Measurements from ENCODE around the gene MAMLD1.

Gene MAMLD1

DNA sequence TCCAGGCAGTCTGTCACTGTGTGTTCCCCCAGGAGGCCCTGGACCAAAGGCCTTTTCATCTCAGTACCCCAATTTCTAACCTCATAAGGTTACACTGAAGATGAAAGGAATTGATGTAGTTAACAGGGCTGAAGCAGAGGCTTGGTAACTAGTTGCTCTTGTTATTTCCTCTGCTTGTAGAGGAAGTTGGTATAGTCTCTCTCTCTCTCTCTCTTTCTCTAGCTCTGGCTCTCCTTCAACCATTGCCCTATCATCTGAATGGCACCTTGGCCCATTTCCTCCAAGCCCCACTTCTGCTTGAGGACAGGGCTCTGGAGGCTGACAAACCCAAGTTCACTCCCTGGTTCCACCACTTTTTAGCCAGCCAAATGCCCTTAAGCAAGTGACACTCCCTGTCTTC is 96.1 kb downstream of the MAMLD1 start:
- DNase-seq (ENCODE audit: low spot score): no peak

DNA sequence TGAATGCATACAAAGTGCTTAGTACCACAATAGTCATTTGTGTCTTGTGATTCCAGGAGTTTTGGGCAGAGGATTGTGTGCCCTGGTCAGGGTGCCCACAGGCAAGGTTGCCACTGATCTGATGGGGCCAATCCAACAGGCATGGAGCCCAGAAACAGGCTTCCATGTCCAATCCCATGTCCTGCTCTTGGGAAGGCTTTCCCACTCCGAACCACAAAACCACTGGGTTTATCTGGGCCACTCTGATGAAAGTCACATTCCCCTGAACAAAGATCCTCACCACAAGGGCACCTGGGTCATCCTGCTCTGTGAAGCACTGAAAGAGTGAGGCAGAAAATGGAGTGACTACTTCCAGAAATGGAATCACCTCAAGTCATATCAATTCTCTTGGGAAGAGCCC is 96.9 kb downstream of the MAMLD1 start:
- DNase-seq (ENCODE audit: low spot score): no peak

DNA sequence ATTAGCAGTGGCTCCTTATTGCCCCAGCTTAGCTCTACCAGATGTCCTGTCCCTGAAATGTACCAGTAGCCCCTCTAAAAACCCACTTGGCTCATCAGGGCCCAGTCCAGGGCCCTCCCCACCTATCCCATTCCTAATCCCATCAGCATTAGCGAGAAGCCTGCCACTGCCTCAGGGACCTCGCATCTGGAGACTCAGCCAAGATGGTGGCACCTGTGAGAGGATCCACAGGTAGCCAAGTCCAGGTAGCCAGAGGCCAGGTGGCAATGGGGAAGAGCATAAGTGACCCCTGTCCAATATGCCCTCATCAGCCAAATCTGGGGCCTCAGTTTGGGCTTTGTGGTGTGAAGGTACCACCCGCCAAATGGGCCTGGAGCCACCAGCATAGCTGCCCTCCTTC is 97.7 kb downstream of the MAMLD1 start:
- no peak for DNase-seq (ENCODE audit: low spot score)

DNA sequence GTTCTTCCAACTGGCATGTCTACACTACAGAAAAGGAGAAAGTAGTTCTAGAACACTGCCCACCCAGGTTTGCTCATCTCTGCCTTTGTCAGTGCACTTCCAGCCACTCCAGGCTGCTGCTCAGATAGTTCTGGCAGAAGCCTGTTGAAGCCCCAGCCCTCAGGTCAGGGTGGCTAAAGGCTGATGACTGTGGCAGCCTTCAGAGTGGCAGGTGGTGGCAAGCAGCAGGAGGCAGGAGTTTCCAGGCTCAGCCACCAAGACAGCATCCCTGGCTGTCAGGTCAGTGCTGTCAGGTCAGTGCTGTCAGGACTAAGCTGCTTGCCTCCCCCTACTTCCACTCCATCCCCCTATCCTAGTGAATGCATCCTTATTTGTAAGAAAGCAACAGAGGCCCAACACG is 100.4 kb downstream of the MAMLD1 start:
- no peak for DNase-seq (ENCODE audit: low spot score)

DNA sequence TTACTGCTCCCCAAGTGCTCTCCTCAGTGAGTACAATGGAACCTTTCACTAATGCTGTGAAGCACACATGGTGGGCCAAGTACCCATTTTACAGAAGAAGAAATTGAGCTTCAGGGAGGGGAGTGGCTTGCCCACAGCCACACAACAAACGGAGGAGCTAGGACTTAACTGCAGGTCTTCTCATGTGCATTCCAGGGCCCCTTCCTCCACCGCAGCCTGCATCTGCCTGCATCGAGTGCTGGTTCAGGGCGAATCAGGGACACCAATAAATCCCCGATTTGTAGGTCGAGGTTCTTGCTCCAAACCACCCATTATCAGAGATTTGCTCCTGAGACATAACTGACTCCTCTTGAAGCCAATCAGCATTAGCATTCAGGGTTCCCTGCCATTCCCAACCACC is 100.9 kb downstream of the MAMLD1 start:
- no peak for DNase-seq (ENCODE audit: low spot score)

DNA sequence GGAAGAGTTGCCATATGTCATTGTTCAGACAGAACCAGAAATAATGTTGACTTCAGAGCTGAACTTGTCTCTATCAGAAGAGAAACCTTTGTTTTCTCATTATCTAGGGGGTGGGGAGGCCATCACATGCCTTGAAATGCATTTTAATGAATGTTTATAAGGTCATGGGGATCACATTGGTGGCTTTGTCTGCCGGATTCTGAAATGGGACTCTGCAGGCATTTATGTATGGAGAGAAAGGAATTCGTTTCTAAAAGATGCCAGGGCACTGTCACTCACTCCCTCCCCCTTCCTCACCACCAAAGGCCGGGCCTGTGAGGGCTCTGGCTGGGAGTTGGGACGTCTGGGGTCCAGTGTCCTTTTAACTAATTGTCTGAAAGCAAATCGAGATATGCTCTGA is 102.2 kb downstream of the MAMLD1 start:
- peak; percentile 69 for DNase-seq (ENCODE audit: low spot score)

DNA sequence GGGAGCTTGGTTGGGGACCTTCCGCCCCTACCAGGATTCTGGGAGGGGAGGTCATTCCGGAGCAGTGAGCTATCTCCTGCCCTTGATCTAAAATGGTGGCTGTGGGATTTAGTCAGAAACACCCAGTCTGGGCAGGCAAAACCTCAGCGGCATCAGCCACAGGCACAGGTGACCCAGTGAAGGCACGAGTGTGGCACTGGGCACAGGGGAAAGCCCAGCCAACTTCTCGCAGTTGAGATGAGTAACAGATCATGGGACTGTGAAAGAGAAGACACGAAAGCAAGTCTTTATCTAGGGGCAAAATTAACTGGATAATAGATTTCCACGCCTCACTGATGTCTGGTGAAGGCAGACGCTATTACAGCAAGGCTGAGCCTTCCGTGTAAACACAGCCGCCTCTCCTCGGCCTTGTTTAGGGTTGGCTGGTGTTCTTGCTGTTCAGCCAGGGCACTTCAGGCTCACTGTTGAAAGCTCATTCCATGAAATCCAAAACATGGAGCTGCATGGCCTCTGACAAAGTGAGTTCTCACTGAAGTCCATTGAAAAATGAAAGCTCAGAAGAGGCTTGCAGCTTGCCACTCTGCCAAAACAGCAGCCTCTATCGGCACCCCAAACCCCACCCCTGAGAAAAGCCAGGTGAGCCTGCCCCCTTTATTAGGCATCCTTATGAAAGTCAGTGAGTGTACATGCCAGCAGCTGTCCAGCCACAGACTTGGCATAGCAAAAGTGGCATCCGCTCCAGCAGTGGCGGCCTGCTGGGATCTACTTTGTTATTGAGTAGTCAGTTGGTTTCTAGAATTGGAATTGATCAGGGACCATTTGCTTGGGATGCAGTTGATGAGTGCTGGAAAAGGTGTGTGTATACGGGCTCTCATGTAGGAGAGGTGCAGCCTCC is 103.0 kb downstream of the MAMLD1 start:
- DNase-seq (ENCODE audit: low spot score): peak; percentile 29

DNA sequence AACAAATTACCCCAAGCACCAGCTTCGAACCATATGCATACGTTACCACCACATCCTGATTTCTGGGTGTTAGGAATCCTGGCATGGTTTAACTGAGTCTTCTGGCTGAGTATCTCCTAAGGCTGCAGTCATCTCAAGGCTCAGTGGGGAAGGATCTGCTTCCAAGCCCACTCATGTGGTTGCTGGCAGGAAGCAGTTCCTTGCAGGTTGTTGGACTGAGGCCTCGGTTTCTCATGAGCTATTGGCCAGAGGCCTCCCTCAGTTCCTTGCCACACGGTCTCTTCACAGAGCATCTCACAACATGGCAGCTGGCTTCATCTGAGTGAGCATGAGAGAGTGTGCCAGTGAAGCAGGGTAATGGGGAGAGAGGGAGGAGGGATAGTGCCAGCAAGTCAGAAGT is 109.2 kb downstream of the MAMLD1 start:
- DNase-seq (ENCODE audit: low spot score): no peak

DNA sequence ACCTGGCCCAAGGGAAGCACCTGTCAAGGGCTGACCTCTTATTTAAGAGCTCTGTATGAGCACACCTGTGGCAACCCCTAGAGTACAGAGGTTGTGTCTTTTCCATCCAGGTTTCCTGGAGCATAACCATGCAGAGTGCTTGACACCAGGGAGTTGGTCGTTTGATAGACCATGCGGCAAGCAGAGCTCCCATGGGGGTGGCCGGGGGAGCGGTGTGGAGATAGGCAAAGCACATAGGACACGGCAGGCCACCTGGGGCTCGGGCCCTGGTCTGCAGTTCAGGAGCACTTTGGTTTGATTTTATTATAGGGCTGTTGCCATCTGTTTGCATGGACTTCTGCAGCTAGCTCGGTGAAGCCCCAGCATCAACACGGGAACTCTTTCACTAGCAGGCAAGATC is 110.3 kb downstream of the MAMLD1 start:
- DNase-seq (ENCODE audit: low spot score): no peak

DNA sequence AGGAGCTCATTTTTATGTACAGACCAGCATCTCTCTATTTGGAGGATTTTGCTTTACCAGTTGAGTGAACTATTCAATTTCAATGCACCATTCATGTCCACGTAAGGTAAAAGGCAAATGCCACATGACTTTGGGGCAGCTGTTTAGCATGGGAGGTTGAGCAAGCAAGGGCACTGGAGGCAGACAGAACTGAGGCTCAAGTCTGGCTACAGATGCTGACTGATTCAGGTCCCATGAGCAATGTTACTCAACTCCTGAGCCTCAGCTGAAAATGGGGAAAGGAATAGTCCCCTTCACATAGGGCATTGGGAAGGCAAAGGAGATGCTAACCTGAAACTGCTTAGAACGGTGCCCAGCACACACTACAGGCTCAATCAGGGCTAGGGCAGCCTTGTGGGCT is 112.3 kb downstream of the MAMLD1 start:
- DNase-seq (ENCODE audit: low spot score): no peak

DNA sequence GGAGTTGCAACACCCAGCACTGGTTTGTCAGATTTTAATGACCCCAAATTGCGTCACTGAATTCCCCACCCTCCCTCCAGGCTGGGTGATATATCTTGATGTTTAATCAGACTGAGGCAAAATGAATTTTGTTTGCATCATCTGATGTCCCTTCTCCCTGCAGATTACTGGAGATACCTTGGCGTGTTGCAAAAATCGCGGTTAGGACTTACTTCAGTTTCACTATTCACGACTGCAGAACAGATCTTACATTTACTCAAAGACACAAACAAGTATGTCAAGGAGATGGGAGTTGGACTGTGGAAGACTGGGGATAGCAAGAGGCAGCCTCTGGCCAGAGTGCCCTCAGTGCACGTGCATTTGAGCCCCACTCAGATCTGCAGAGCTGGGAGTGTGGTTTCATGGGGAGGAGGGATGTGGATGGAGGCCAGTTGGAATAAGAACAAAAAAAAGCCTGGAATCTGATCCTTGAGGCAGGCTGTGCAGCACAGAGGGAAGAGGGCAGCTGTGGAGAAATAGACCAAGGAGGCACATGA is 113.1 kb downstream of the MAMLD1 start:
- DNase-seq (ENCODE audit: low spot score): no peak

DNA sequence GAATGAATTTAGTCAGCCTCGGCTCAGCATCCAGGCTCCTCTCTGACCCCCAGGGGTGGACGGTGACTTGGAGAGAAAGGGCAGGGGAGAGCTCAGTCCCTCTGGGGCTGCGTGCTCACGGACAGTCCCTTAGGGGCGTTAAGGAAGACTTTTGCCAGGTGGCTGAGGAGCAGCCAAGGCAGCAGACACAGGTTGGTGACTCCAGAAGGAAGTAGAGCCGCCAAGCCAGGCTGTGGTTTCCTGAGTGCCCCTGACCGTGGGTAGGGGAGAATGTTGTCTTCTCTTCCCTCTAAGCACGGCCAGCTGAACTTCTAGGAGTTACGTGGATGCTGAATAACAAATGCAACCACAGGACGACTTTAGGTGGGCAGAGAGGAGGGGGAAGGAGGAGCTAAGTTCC is 114.3 kb downstream of the MAMLD1 start:
- DNase-seq (ENCODE audit: low spot score): no peak

DNA sequence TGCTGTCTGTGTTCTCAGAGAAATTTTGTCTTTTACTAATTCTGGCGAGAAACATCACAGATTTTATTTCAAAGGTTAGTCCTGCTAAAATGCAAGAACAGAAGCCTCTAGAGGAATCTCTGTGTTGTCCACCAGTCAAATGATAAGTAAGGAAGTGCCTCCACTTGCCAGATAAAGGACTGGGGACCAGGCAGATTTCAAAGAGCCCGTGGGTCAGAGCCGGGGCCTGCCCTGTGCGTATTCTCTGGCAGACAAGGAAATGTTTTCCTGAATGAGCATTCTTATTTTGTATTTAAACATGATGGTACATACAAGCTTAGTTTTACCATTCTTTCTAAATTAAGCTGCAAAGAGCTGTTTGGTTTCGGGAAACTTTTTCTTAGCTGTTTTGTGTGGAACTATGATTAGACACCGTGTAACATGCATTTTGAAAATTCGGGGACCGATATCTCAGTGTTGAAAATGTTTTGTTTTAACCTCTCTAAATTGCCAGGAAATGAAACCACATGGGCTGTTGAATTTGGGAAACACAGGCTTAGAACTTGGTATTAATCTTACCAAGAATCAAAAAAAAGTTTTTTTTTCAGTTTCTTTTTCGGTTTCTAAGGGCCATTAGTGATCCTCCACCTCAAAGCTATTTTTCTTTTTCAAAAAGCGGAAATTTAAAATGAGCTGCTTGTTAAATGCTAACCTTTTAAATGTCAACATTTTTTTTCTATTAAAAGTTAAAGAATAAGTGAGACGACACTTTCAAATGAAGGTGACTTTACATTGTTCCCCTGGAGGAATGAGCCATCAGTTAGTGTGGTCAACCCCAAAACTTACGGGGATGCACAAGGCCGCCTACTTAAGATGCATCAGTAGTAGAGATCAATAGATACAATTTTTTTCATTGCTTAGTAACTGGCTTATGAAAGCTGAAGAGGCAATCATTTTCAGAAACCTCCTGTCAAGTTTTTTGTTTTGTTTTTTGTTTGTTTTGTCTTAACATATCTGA is 115.7 kb downstream of the MAMLD1 start:
- DNase-seq (ENCODE audit: low spot score): no peak

DNA sequence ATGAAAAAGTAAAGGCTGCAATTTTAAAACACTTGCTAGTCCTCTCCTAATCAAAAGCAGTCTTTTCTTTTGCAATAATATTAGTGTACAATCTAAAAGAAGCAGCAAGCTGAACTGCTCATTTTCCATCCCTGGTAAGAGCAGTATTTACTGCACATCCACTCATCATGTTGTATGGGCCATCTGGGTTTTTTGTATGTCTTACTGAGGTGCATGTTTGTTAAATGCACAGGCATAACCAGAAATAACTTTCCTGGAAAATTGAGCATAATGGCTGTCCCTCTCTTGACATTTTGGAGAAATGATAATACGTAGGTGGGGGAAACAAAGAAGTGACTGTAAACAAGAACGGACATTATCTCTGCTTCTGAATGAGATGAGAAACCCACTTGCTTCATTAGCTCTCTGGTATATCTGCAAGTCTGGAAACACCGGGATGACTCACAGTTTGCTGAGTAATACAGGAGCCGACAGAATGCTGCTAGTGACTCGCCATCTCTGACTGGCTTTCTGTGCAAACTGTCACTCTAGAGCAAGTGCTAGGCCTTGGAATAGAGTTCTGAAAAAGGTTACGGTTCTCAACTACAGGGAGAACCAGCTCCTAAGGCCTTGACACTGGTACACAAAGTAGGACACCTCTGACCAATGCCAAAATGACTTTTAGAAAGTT is 119.6 kb downstream of the MAMLD1 start:
- DNase-seq (ENCODE audit: low spot score): peak; percentile 28

DNA sequence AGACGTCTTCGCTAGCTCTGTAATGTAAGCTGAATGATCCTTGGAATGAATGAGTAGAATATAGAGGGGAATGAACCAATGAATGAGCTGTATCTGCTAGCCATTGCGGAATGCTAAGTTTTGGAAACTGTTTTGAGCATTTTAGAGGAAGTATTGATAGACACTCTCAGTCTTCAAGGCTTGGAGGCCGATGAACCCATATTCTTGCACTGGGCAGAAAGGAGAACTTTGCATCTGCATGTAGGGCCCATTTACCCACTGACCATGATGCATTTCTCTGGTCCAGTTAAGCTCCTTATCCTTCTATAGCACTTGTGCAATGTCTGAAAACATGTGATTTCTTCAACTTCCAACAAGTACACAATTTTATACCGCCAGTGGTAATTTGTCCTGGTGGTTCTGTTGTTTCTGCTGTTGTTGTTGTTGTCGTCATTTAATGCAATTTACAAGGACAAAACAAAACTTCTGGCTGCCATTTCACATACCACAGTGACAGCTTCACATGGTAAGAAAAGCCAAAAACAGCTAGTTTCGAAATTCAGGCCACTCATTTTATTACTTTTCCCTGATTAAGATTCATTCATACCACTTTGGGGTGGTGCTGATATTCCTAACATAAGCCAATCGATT is 120.4 kb downstream of the MAMLD1 start:
- DNase-seq (ENCODE audit: low spot score): no peak

DNA sequence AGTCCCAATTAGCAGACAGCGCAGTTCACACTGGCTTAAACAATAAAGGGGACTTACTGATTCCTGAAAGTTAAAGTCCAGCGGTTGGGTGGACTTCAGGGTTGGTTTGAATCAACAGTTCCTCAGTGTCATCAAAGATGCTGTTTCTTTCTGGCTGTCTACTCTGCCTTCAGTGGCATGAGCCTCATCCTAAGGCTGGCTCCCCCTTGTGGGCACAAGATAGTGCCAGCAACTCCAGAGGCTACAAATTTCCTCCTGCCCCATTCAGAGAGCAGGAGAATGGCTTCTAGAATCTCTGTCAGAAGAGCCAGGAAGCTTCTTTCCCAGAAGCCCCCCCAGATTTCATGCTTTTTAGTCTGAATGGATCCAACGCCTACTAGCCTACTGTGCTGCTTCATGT is 122.9 kb downstream of the MAMLD1 start:
- peak; percentile 83 for DNase-seq (ENCODE audit: low spot score)

DNA sequence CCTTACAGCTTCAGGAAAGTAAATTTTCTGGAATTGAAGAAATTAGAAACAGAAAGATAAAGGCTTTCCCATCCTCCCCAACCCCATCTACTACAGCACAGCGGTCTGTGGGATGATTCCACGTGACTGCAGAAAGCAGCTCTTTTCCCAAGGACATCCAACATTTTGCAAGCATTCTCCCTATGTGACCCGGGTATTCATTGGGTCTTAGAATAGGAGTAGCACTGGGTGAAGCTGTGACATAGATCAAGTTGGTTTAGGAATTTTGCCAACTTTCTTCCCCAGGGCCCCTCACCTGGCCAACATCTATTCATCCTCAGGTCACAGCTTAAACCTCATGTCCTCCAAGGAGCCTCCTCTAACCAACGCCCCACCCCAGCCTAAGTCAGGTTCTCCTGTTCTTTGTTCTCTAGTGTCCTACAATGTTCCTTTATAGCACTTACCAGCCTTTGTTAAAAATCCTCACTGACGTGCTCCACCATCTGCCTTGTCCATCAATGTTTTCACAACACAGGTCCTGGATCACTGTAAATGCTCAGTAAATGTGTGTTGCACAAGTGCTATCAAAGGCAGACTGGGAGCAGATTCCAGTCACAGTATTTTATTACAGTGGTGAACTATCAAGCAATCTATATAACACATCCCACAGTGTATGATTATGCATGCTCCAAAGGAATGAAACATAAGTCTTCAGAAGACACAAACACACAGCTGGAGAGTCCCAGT is 124.4 kb downstream of the MAMLD1 start:
- DNase-seq (ENCODE audit: low spot score): no peak

DNA sequence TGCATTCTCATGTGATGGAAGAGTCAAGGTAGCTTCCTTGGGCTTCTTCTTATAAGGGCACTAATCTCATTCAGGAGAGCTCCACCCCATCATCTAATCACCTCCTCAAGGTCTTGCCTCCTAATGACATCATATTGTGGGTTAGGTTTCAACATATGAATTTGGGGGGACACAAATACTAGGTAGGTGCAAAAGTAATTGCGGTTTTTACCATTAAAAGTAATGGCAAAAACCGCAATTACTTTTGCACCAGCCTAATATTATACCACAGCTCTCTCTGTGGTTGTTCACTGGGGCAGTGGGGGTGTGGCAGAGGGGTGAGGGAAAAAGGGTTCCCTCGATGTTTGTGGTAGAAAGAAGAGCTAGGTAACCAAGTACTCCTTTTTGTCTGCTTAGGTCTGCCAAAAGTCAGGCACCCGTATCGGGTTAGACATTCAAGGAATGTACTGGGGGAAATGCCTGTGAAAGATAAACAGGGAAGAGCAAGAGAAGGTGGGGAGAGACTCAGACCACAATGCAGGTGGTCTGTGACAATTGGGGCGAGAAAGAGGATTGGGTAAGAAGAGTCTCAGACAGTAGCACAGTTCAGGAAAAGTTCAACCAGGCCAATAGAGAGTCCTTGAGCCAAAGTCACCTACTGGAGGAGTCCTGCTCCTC is 126.4 kb downstream of the MAMLD1 start:
- DNase-seq (ENCODE audit: low spot score): no peak

DNA sequence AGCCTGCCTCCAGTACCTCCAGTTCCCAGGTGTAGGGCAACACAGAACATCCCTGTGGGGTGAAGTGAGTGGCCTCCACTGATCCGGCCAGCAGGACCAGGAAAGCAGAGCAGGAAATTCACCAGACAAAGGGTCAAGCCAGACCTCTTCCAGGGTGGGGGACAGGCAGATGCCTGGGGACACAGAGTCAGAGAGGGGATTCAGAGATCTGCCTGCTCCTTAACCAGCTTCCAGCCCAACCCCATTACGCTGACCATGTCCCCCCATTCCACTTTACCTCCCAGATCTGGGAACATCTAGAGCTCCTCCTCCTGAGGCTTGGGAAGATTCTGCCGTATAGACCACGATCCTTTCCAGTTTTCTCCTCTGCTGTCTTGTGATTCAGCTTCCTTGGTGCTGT is 132.4 kb downstream of the MAMLD1 start:
- DNase-seq (ENCODE audit: low spot score): no peak

DNA sequence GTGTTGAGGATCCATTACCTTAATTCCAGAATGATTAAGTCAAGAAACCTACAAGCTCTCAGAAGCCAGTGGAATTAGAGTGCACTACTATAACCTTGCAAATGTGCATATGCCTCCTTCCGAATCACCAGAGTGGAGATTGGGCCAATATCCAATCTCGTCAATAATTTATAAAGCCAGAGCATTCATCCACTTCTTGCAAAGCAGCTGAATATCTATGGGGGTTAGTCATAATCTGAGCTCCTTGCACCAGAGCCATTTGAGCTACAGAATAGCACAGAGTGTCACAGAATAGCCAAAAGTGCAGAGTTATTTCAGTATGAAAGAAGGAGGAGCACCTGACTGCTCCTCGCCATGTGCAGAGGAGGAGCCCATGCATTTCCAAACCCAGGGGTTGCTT is 136.1 kb downstream of the MAMLD1 start:
- DNase-seq (ENCODE audit: low spot score): no peak
